ENCODE data around the gene LAMP5. TPM values are rescaled to one million over a fixed set of nuclear protein-coding genes. Genes with fewer than 3 reads are reported as not detected.

The LAMP5 gene
- 4.8 TPM for total RNA-seq

GRCh38 chr20:9514461-9515213, at the start of gene LAMP5:
Gene LAMP5, plus strand, starts transcription at chr20:9514590. Its CDS starts 263 bp downstream, at chr20:9514853.
- DNase-seq: peak; percentile 34

- no peak for DNase-seq
Measured at GRCh38 chr20:9467995-9468394, 46.4 kb upstream of the LAMP5 start.

- no peak for DNase-seq
Measured at GRCh38 chr20:9474835-9475415, 39.5 kb upstream of the LAMP5 start.

- no peak for DNase-seq
Measured at GRCh38 chr20:9475456-9475855, 38.9 kb upstream of the LAMP5 start.

- no peak for DNase-seq
Measured at GRCh38 chr20:9476174-9476573, 38.2 kb upstream of the LAMP5 start.

- DNase-seq: no peak
Measured at GRCh38 chr20:9476637-9477036, 37.8 kb upstream of the LAMP5 start.

GRCh38 chr20:9478771-9479170, 35.6 kb upstream of the LAMP5 start:
- no peak for DNase-seq

GRCh38 chr20:9480066-9480465, 34.3 kb upstream of the LAMP5 start:
- no peak for DNase-seq

GRCh38 chr20:9482180-9482579, 32.2 kb upstream of the LAMP5 start:
- DNase-seq: no peak

GRCh38 chr20:9483131-9483530, 31.3 kb upstream of the LAMP5 start:
- DNase-seq: no peak

GRCh38 chr20:9485614-9486340, 28.6 kb upstream of the LAMP5 start:
- DNase-seq: no peak

GRCh38 chr20:9487231-9487630, 27.2 kb upstream of the LAMP5 start:
- no peak for DNase-seq

- no peak for DNase-seq
Measured at GRCh38 chr20:9488063-9488462, 26.3 kb upstream of the LAMP5 start.

- DNase-seq: no peak
Measured at GRCh38 chr20:9490161-9490560, 24.2 kb upstream of the LAMP5 start.

- DNase-seq: no peak
Measured at GRCh38 chr20:9490631-9491030, 23.8 kb upstream of the LAMP5 start.

- no peak for DNase-seq
Measured at GRCh38 chr20:9491324-9491723, 23.1 kb upstream of the LAMP5 start.

- no peak for DNase-seq
Measured at GRCh38 chr20:9492067-9492466, 22.3 kb upstream of the LAMP5 start.

- DNase-seq: no peak
Measured at GRCh38 chr20:9493803-9494202, 20.6 kb upstream of the LAMP5 start.

- no peak for DNase-seq
Measured at GRCh38 chr20:9495701-9496100, 18.7 kb upstream of the LAMP5 start.

- no peak for DNase-seq
Measured at GRCh38 chr20:9496155-9496554, 18.2 kb upstream of the LAMP5 start.

GRCh38 chr20:9498322-9498721, 16.1 kb upstream of the LAMP5 start:
- no peak for DNase-seq

GRCh38 chr20:9499126-9499899, 15.1 kb upstream of the LAMP5 start:
- no peak for DNase-seq

GRCh38 chr20:9500121-9500520, 14.3 kb upstream of the LAMP5 start:
- no peak for DNase-seq
